HCT116 (cell line): ENCODE results near the gene SLC16A12. TPM values are rescaled to one million over a fixed set of nuclear protein-coding genes. Genes with fewer than 3 reads are reported as not detected.
A peak's percentile ranks its signal among the peaks of the same experiment; 100 is the strongest.

Experiments
- ATAC-seq: fragments of 200-7000 bp; cut with Tn5 transposase; 2 replicates; pipeline ENCODE4 v1.9.1; 2020; ENCODE audit warnings: mild to moderate bottlenecking, moderate library complexity
- BruUV-seq: library from RNA; stranded (reverse); fragments of 400-500 nt; replicated peaks from 2 replicates; lab custom pipeline; 2021; lab: Mats Ljungman, UMichigan
- CTCF ChIA-PET: fragments of 300-600 bp; sonication (Branson Sonifier 250); formaldehyde crosslinking; loops from one replicate; lab custom pipeline; 2021; ENCODE audit warnings: antibody characterized with exemption; lab: Charles Lee
- POLR2A ChIA-PET: fragments of 300-600, 350-600 bp; sonication (Branson Sonifier 250); formaldehyde crosslinking; loops from one replicate; lab custom pipeline; 2021; ENCODE audit warnings: antibody characterized with exemption; lab: Charles Lee
- RAD21 ChIA-PET, 2 experiments: fragments of 300-600 bp; sonication (Branson Sonifier 250); formaldehyde crosslinking; loops; one replicate each; lab custom pipeline; 2023; ENCODE audit warnings: low total read pairs in 2 of 2; ENCODE audit not compliant: uncharacterized antibody in 2 of 2, unreplicated experiment in 2 of 2, low non-redundant PET in 1 of 2; lab: Charles Lee
- DNase-seq: peaks from one replicate; pipeline ENCODE4 v3.0.0-alpha.2; 2010; ENCODE audit warnings: low read depth, low spot score
- H2AFZ ChIP-seq: fragments of 200-600 bp; shearing (Covaris generic), sonication (generic); 2 replicates; pipeline ENCODE4 v1.6.1; 2017; ENCODE audit warnings: low read depth, mixed run types, mixed read lengths, antibody characterized with exemption, low read length; ENCODE audit not compliant: poor library complexity, severe bottlenecking
- H3K27ac ChIP-seq: 2 replicates; pipeline ENCODE4 v1.5.1; 2012; ENCODE audit warnings: low read depth, low read length
- H3K27me3 ChIP-seq: fragments of 200-600 bp; sonication (generic); 2 replicates; pipeline ENCODE4 v1.6.1; 2016; ENCODE audit warnings: mixed run types, low read length, mixed read lengths; ENCODE audit not compliant: insufficient read depth
- H3K36me3 ChIP-seq, 2 experiments: fragments of 200-500 bp in 1 of 2; fragments of 200-600 bp in 1 of 2; sonication (Bioruptor generic) in 1 of 2; sonication (generic) in 1 of 2; 2 replicates each; pipeline versions ENCODE4 v1.5.1 to v1.6.1; 2014 to 2016; ENCODE audit warnings: low read length in 2 of 2, inconsistent platforms in 1 of 2, mixed read lengths in 1 of 2, mixed run types in 1 of 2; ENCODE audit not compliant: insufficient read depth in 2 of 2, control insufficient read depth in 1 of 2
- H3K4me1 ChIP-seq, 2 experiments: fragments of 200-600 bp in 1 of 2; sonication (generic) in 1 of 2; 2 replicates each; pipeline versions ENCODE4 v1.5.1 to v1.6.1; 2012 to 2017; ENCODE audit warnings: low read length in 2 of 2, inconsistent platforms in 1 of 2, mild to moderate bottlenecking in 1 of 2, mixed read lengths in 1 of 2, mixed run types in 1 of 2, moderate library complexity in 1 of 2; ENCODE audit not compliant: insufficient read depth in 2 of 2, control insufficient read depth in 1 of 2
- H3K4me2 ChIP-seq: fragments of 200-600 bp; sonication (generic); 2 replicates; pipeline ENCODE4 v1.6.1; 2017; ENCODE audit warnings: mixed run types, low read length, mixed read lengths
- H3K4me3 ChIP-seq, 2 experiments: fragments of 200-600 bp in 1 of 2; sonication (generic) in 1 of 2; replicated peaks in 1 of 2; 2 replicates each; pipeline ENCODE4 v1.5.1; 2011 to 2016; ENCODE audit warnings: low read length in 2 of 2, control low read depth in 1 of 2, low read depth in 1 of 2, mild to moderate bottlenecking in 1 of 2, mixed read lengths in 1 of 2, mixed run types in 1 of 2
- H3K79me2 ChIP-seq: fragments of 200-600 bp; sonication (generic); 2 replicates; pipeline ENCODE4 v1.6.1; 2017; ENCODE audit warnings: mild to moderate bottlenecking, mixed run types, low read length, moderate library complexity, mixed read lengths; ENCODE audit not compliant: insufficient read depth
- H3K9ac ChIP-seq: fragments of 200-600 bp; sonication (generic); 2 replicates; pipeline ENCODE4 v1.6.1; 2016; ENCODE audit warnings: low read length, mixed read lengths
- H3K9me2 ChIP-seq: fragments of 200-600 bp; sonication (generic), shearing (Covaris generic); 2 replicates; pipeline ENCODE4 v1.6.1; 2017; ENCODE audit warnings: mixed run types, mild to moderate bottlenecking, moderate library complexity; ENCODE audit not compliant: insufficient read depth
- H3K9me3 ChIP-seq, 2 experiments: fragments of 200-500 bp in 1 of 2; fragments of 200-600 bp in 1 of 2; sonication (Bioruptor generic) in 1 of 2; sonication (generic) in 1 of 2; 2 replicates each; pipeline ENCODE4 v1.6.1; 2014 to 2017; ENCODE audit warnings: low read length in 2 of 2, mixed read lengths in 2 of 2, inconsistent platforms in 1 of 2, low read depth in 1 of 2, mild to moderate bottlenecking in 1 of 2, mixed run types in 1 of 2, moderate library complexity in 1 of 2; ENCODE audit not compliant: control insufficient read depth in 1 of 2, insufficient read depth in 1 of 2
- H4K20me1 ChIP-seq: fragments of 200-600 bp; sonication (generic), shearing (Covaris generic); 2 replicates; pipeline ENCODE4 v1.6.1; 2017; ENCODE audit warnings: mixed run types, mild to moderate bottlenecking, moderate library complexity; ENCODE audit not compliant: insufficient read depth
- CBX3 ChIP-seq: IDR thresholded peaks from 2 replicates; pipeline ENCODE4 v1.6.1; 2012; ENCODE audit warnings: low read depth
- CEBPB ChIP-seq: IDR thresholded peaks from 2 replicates; pipeline ENCODE4 v1.6.1; 2012; ENCODE audit warnings: low read depth
- EGR1 ChIP-seq: IDR thresholded peaks from 2 replicates; pipeline ENCODE4 v1.6.1; 2012; ENCODE audit warnings: low read depth
- ELF1 ChIP-seq: IDR thresholded peaks from 2 replicates; pipeline ENCODE4 v1.6.1; 2012; ENCODE audit warnings: low read depth, borderline replicate concordance
- EZH2 ChIP-seq: fragments of 200-600 bp; sonication (generic); IDR thresholded peaks from 2 replicates; pipeline ENCODE4 v1.6.1; 2017; ENCODE audit warnings: antibody characterized with exemption, mixed run types
- EZH2phosphoT487 ChIP-seq: fragments of 200-600 bp; IDR thresholded peaks from 2 replicates; pipeline ENCODE4 v1.6.1; 2018; ENCODE audit warnings: antibody characterized with exemption, borderline replicate concordance
- FOSL1 ChIP-seq: IDR thresholded peaks from 2 replicates; pipeline ENCODE4 v1.6.1; 2012; ENCODE audit warnings: low read depth
- JUND ChIP-seq: IDR thresholded peaks from 2 replicates; pipeline ENCODE4 v1.6.1; 2012
- POLR2A ChIP-seq: IDR thresholded peaks from 2 replicates; pipeline ENCODE4 v1.7.0; 2011; ENCODE audit warnings: borderline replicate concordance; ENCODE audit not compliant: insufficient read depth, insufficient read length; ENCODE audit errors: extremely low read depth
- POLR2AphosphoS5 ChIP-seq: IDR thresholded peaks from 2 replicates; pipeline ENCODE4 v1.6.1; 2011; ENCODE audit warnings: mild to moderate bottlenecking, low read depth, low read length, moderate library complexity
- RAD21 ChIP-seq: IDR thresholded peaks from 2 replicates; pipeline ENCODE4 v1.6.1; 2012; ENCODE audit warnings: low read depth, mild to moderate bottlenecking
- SIN3A ChIP-seq: IDR thresholded peaks from 2 replicates; pipeline ENCODE4 v1.6.1; 2012; ENCODE audit warnings: low read depth
- SP1 ChIP-seq: IDR thresholded peaks from 2 replicates; pipeline ENCODE4 v1.6.1; 2012; ENCODE audit warnings: low read depth
- TCF7L2 ChIP-seq: IDR thresholded peaks from 2 replicates; pipeline ENCODE4 v1.7.0; 2011; ENCODE audit warnings: borderline replicate concordance, inconsistent platforms; ENCODE audit not compliant: insufficient read depth, insufficient read length; ENCODE audit errors: extremely low read depth
- YY1 ChIP-seq: IDR thresholded peaks from 2 replicates; pipeline ENCODE4 v1.6.1; 2011; ENCODE audit warnings: low read length, low read depth, moderate library complexity, mild to moderate bottlenecking; ENCODE audit not compliant: insufficient replicate concordance; ENCODE audit errors: extremely low read depth
- ZFX ChIP-seq: fragments of 450-650 bp; IDR thresholded peaks from 2 replicates; pipeline ENCODE4 v1.6.1; 2017
- intact Hi-C: fragments of 100-400 bp; cut with micrococcal nuclease; formaldehyde crosslinking; loops from 2 replicates; pipeline ENCODE4 v1.10.0; 2022
- total RNA-seq: library from RNA; stranded (reverse); gene quantifications from one replicate; pipeline ENCODE4 v1.2.1, GENCODE V29; 2021; ENCODE audit not compliant: unreplicated experiment
- TF ChIP-seq, protein P1 (sequence below): IDR thresholded peaks from 2 replicates; pipeline ENCODE4 v1.6.1; 2012; ENCODE audit warnings: low read depth
- TF ChIP-seq, protein P2 (sequence below): IDR thresholded peaks from 2 replicates; pipeline ENCODE4 v1.6.1; 2012

Gene SLC16A12
- total RNA-seq, 1 experiment from 2014 or later: not detected

DNA sequence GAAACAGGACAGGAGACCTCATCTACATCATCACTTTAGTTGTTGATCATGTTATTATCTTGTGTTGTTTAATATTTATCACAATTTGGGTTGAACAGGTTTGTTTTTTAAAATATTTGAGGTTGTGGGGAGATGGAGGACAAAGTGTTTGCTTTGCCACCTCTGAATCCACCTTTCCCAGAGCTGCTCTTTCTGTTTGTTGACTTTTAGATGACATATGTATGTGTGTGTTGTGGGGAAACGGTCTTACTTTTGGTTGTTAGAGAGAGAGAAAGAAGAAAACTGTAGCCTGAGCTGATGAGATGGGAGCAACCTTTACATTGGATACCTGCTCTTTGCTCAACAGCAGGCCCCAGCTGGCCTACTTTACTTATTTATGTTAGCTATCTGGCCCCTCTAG lies 19.0 kb upstream of the SLC16A12 start (continued):
- TF ChIP-seq CBX3 (no peak), POLR2AphosphoS5 (no peak), ELF1 (no peak), EZH2phosphoT487 (no peak)

DNA sequence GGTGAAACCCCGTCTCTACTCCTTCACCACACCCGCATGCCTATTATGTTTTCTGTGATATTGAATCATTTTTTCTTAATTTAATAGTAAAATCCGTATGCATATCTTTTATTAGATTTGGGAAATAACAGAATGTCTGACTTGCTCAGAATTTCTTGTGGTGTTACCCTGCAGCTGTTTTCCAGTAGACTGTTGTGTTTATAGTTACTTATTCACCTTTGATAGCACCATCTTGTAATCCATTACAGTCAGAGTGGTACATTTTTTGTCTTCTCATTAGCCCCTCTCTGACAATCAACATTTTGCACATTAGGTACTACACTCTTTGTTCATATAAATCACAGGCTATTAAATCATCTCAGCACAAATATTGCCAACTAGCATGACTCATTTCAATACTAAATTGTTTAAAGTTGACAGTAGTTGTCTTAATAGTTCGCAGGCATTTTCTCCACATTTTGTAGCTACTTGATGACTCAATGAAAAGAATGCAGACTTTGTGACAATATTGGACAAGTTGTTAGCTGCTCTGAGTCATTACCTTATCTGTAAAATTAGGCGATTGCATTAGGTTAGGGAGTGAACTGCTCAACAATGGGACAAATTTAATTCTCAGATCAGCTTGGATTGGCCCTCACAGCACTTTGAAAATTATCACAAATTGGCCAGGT lies 17.8 kb upstream of the SLC16A12 start:
- peak; percentile 84 for ATAC-seq
- H3K9ac ChIP-seq: no peak overlapping the region
- ChIA-PET CTCF (interaction anchor here (1.2 to 1.6 kb wide), 2 partner anchors 10 to 86 kb away, joined by 3 to 5 read pairs; no protein-coding TSS in a partner anchor), RAD21 (no interaction called here), POLR2A (no interaction called here)
- H3K27me3 ChIP-seq: no peaks in the 10 kb centered on the region
- H4K20me1 ChIP-seq: no peaks in the 10 kb centered on the region
- TF ChIP-seq POLR2A: no peak
- peak; percentile 68; the same call in 1 of the 2 replicates for TF ChIP-seq SIN3A
- TF ChIP-seq, protein P1, sequence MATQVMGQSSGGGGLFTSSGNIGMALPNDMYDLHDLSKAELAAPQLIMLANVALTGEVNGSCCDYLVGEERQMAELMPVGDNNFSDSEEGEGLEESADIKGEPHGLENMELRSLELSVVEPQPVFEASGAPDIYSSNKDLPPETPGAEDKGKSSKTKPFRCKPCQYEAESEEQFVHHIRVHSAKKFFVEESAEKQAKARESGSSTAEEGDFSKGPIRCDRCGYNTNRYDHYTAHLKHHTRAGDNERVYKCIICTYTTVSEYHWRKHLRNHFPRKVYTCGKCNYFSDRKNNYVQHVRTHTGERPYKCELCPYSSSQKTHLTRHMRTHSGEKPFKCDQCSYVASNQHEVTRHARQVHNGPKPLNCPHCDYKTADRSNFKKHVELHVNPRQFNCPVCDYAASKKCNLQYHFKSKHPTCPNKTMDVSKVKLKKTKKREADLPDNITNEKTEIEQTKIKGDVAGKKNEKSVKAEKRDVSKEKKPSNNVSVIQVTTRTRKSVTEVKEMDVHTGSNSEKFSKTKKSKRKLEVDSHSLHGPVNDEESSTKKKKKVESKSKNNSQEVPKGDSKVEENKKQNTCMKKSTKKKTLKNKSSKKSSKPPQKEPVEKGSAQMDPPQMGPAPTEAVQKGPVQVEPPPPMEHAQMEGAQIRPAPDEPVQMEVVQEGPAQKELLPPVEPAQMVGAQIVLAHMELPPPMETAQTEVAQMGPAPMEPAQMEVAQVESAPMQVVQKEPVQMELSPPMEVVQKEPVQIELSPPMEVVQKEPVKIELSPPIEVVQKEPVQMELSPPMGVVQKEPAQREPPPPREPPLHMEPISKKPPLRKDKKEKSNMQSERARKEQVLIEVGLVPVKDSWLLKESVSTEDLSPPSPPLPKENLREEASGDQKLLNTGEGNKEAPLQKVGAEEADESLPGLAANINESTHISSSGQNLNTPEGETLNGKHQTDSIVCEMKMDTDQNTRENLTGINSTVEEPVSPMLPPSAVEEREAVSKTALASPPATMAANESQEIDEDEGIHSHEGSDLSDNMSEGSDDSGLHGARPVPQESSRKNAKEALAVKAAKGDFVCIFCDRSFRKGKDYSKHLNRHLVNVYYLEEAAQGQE: no peak
- TF ChIP-seq RAD21: peak; percentile 17; the same call in 1 of the 2 replicates
- TF ChIP-seq JUND: peak; percentile 89
- peak; percentile 26 for TF ChIP-seq TCF7L2
- peak; percentile 76; the same call in 1 of the 2 replicates for TF ChIP-seq CBX3
- no peak for TF ChIP-seq EZH2
- peak; percentile 70 for TF ChIP-seq SP1
- TF ChIP-seq ZFX: no peak
- TF ChIP-seq EGR1: 0 out of 2 replicates have a peak, but pooled peaks have one; percentile 3
- TF ChIP-seq YY1: no peak
- peak; percentile 86 for TF ChIP-seq FOSL1
- TF ChIP-seq CEBPB: peak; percentile 74
- TF ChIP-seq, protein P2, sequence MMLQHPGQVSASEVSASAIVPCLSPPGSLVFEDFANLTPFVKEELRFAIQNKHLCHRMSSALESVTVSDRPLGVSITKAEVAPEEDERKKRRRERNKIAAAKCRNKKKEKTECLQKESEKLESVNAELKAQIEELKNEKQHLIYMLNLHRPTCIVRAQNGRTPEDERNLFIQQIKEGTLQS: peak; percentile 47; the same call in 1 of the 2 replicates
- H3K4me1 ChIP-seq: peaks cover 0 to 20% of the 10 kb centered on the region in 2 experiments; a peak in 2 of 4 replicates
- peak overlapping the region; percentile 98 for H2AFZ ChIP-seq
- 0 out of 4 replicates have a peak overlapping the region, but pooled peaks of 1 of the 2 experiments have one; percentile 4 for H3K4me3 ChIP-seq
- no peaks in the 10 kb centered on the region for H3K9me3 ChIP-seq
- H3K79me2 ChIP-seq: no peaks in the 10 kb centered on the region
- peak; percentile 82 for DNase-seq
- no TSS peak for BruUV-seq
- intact Hi-C loops: no loop called here
- no peaks in the 10 kb centered on the region for H3K36me3 ChIP-seq
- no peaks in the 10 kb centered on the region for H3K9me2 ChIP-seq
- peak overlapping the region; percentile 21; the same call in 1 of the 2 replicates for H3K27ac ChIP-seq
- peak overlapping the region; percentile 64 for H3K4me2 ChIP-seq
